ENCODE results near the gene OXSR1.

DNA sequence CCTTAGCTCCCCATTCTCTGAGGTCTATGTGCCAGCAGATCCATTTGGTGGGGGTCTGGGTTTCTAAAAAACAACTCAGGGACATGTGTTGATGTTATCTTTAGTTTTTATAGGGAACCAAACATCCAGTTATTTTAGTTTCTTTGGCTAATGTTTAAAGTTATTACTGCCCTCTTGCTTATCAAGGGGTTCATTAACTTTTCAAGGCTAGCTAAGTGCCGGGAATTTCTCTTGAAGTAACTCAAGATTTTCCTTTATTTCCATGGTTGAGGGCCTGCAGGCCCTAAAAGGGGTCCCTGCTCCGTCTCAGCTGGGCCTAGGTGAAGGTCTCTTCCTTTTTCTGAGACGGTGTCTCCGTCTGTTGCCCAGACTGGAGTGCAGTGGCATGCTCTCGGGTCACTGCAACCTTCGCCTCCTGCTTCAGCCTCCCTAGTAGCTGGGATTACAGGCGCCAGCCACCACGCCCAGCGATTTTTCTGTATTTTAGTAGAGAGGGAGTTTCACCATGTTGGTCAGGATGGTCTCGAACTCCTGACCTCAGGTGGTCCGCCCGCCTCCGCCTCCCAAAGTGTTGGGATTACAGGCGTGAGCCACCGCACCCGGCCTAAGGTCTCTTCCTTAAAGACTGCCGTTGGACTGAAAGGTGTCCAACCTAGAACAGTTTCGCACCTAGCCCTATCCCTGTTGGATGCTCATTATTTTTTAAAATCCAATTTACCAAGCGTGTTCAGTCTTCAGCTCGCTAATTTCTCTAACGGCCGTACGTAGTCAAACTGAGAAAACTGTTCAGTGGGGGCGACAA lies 1.3 kb upstream of the OXSR1 start:
- TF ChIP-seq POLR2AphosphoS5 (IDR thresholded peaks at IDR 0.05; ENCODE audit: low read depth, low read length) (no peak), REST (IDR thresholded peaks at IDR 0.05; ENCODE audit: insufficient read depth in 1 of 2, low read depth in 2 of 2, low read length in 2 of 2) (no peak)
